Measurements from ENCODE around the gene BBX.

DNA sequence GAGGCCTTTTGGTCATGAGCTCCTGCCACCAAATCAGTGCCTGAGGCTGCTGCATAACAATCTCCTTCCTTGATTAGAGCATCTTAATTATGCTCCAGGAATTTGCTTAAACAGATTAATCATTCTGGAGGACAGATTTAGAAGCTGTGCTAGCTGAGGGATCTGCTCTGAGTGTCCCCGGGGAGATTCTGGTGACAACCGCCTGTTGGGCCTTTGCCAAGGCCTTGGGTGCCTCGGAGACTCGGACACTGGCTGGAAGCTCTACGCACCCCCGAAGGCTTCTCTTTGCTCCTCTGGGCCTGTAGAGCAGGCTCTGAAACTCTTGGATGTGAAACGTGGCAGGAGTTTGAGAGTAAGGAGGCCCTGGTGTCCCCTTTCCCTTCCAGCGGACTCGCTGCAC lies 304.0 kb downstream of the BBX start:
- no peak for TF ChIP-seq POLR2AphosphoS5 (IDR thresholded peaks at IDR 0.05; ENCODE audit: low read depth, low read length)
- no peak for TF ChIP-seq REST (IDR thresholded peaks at IDR 0.05; ENCODE audit: insufficient read depth in 1 of 2, low read depth in 2 of 2, low read length in 2 of 2)
- no peak for TF ChIP-seq TAF1 (IDR thresholded peaks at IDR 0.05; ENCODE audit: borderline replicate concordance, insufficient read depth, low read length)
- TF ChIP-seq SIN3A (IDR thresholded peaks at IDR 0.05; ENCODE audit: borderline replicate concordance, insufficient read depth, low read length): no peak
- TF ChIP-seq FOXP2 (optimal IDR thresholded peaks at IDR 0.05; ENCODE audit: borderline replicate concordance, extremely low read depth, extremely low read length, insufficient read depth): no peak

Data from PFSK-1 (cell line).